HG03025 (cell line): ENCODE measurements around the gene NHLRC4.
A peak's percentile ranks its signal among the peaks of the same experiment; 100 is the strongest.

ENCODE experiments used
- ATAC-seq: cut with Tn5 transposase; IDR thresholded peaks from one replicate; pipeline ENCODE4 v1.9.1; 2021; ENCODE audit warnings: mild to moderate bottlenecking, moderate library complexity; ENCODE audit not compliant: unreplicated experiment, low FRiP score

Gene NHLRC4

DNA sequence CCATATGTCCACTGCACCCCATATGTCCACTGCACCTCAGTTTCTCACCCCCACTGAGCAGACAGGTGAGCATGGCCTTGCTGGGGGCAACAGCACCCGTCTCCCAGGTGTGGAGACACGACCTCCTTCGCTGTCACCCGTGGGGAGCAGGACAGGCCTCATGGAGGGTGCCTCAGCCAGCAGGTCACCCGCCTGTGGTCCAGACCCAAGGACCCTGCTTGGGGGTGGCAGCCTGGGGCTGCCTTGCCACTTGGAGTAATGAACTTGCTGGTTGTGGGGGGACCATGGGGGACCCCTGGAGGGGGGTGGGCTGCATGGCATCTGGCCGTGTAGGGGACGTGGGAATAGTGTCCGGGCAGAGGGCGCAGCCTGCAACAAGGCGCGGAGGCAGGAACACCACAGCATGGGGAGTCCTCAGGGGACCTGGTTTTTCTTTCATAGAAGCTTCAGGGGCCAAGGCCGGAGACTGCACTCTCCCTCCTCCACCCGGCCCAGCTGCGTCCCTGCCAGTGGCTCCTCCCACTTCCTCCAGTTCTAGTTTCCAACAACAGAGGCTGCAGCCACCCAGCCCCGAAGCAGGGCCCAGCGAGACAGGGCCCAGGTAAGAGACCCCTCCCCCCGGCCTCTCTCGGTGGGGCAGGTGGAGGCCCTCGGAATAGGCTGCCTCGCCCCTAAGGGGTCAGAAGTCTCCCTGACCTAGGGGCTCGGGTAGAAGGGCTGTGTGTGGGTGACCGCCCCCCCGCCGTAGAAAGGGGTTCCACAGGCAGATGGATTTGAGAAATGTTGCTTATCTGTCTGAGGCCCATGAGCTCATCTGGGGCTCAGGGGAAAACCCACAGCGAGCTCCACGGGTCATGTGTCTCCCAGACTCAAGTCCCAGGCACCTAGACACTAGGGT, at the start of gene NHLRC4:
Gene NHLRC4 (plus strand): TSS at position 531 of the 898 bp plus-strand sequence. CDS start 1,043 bp downstream, outside the sequence.
- no peak for ATAC-seq

GRCh38 chr16:518858-519257, 47.9 kb upstream of the NHLRC4 start:
- no peak for ATAC-seq

- ATAC-seq = no peak
These were observed 47.4 kb upstream of the NHLRC4 start for GRCh38 chr16:519425-519824.

GRCh38 chr16:519841-520687, 46.7 kb upstream of the NHLRC4 start:
- ATAC-seq = no peak

DNA sequence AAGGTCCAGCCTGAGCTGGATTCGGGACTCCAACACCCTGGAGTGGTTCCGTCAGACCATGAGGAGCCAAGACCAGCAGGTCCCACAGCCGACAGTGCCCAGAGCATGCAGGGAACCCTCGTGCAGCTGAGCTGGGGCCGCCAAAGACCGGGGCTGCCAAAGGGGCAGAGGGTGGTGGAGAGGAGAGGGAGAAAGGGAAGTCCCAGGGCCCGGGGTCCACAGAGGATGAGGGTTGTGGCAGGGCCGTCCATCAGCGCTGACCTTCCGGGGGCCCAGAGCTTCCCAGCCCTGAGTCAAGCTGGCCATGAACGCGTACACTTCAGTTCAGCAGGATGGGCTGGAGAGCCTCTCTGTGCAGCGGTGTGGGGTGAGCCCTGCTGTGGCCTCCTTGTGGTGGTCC, 46.0 kb upstream of the NHLRC4 start:
- ATAC-seq = no peak

DNA sequence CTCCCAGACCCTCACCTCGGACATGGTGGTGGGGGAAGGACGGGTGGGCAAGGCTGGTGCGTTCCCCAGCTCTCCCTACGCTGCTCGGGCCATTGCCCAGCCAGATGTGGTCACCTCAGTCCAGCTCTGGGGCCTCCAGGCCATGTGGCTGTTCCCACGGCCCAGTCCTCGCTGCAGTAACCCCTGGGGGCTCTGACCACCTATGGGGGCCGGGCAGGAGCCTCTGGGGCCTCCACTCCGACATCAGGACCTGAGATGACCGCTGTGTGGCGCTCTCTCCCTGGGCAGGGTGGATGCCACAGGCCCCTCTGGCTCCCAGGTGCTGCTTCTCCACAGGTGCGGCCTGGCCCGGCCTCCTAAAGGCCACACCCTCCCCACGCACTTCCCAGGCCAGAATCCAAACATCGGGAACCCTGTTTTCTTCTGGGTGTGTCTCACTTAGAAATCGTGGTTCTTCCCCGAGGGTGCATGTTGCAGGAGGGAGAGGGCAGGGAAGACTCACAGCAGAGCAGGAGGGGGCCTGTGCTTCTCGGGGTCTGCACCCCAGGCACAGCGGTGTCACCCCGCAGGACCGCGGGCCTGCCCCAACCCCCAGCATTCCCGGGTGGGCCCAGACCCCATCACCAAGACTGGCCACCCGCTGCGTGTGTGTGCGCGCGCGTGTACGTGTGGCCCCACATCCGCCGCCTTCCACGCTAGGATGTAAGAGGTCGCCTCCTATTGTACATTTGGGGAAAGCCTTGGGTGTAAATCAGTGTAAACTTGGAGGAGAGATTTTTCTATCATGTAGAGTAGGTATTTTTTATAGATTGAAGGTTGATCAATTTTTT, 45.2 kb upstream of the NHLRC4 start:
- no peak for ATAC-seq

GRCh38 chr16:522320-523096, 44.3 kb upstream of the NHLRC4 start:
- ATAC-seq = no peak

DNA sequence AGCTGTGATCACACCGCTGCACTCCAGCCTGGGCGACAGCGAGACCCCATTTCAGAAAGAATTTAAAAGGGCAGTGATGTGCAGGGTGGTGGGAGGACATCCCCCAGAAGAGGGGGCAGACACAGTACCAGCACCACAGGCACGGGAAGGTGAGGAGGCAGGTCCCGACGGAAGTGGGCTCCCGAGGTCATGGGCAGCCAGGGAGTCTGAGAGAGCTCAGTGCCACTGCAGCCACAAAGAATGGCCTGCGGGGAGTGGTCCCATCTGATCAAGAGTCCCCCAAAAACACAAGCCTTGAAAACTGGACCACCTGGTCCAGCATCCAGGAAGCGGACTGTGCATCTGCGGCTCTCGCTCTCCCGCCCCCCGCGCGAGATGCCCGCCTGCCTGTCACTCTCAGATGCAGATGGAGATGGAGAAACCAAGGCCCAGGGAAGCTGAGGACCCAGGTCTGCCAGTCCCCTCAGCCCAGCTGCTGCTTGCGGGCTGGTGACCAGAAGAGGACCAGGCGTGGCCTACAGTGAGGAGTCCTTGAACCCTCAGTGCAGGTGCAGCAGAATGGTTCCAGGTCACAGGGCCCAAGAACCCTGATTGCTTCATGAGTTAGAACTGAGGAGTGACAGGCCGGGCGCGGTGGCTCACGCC, 43.6 kb upstream of the NHLRC4 start:
- no peak for ATAC-seq

DNA sequence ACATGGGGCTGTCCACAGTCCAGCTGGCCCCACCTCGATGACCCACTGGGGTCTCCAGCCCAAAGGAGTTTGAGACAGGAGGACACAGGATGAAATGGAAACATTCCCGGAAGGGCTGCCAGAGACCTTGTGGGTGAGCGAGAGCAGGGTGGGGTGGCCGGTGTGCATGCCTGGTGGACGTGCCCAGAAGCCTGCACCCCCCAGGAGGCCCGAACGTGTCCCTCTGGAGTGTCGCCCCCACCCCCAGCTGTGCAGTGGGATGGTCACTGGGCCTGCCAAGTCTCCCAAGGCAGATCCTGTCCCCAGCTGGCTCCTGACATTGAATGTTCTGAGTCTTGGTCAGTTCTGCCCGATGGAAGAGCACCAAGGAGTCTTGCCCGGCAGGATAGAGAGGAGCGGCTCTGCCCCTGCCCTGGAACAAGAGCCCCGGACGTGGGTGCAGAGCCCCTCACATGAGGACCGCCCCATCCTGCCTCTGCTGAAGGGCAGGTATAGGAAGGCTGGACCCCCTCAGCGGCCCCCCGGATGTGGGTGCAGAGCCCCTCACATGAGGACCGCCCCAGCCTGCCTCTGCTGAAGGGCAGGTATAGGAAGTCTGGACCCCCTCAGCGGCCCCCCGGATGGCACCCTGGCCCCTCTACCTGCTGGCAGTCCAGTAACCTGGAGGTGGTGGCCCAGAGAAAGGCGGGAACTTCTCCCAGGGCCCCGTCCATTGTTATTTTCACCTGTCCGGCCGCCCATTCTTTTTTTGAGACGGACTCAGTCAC, 42.3 kb upstream of the NHLRC4 start:
- ATAC-seq = no peak

DNA sequence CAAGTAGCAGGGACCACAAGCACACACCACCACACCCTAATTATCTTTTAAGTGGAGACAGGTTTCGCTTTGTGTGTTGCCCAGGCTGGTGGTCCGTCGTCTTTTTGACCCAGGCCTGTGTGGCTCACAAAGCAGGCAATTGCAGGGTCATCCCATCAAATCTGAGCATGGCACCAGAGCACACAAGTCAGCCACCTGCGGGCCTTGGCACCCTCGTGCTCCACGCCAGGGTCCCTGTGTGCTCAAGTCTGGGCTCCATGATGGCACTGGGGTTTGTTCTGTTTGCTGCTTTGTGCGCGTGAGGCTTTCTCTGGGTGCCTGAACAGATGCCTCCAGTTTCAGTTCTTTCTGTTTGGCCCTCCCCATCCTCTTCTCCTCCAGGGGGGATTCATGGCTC, 41.7 kb upstream of the NHLRC4 start:
- no peak for ATAC-seq

- no peak for ATAC-seq
These were observed 41.2 kb upstream of the NHLRC4 start for GRCh38 chr16:525520-526180.

- ATAC-seq = no peak
These were observed 40.4 kb upstream of the NHLRC4 start for GRCh38 chr16:526181-527014.

GRCh38 chr16:527015-527903, 39.5 kb upstream of the NHLRC4 start, which contains the start of gene CAPN15:
Gene CAPN15 (plus strand): TSS chr16:527712. CDS start chr16:546839, 19,127 bp downstream.
- ATAC-seq = peak; percentile 66

DNA sequence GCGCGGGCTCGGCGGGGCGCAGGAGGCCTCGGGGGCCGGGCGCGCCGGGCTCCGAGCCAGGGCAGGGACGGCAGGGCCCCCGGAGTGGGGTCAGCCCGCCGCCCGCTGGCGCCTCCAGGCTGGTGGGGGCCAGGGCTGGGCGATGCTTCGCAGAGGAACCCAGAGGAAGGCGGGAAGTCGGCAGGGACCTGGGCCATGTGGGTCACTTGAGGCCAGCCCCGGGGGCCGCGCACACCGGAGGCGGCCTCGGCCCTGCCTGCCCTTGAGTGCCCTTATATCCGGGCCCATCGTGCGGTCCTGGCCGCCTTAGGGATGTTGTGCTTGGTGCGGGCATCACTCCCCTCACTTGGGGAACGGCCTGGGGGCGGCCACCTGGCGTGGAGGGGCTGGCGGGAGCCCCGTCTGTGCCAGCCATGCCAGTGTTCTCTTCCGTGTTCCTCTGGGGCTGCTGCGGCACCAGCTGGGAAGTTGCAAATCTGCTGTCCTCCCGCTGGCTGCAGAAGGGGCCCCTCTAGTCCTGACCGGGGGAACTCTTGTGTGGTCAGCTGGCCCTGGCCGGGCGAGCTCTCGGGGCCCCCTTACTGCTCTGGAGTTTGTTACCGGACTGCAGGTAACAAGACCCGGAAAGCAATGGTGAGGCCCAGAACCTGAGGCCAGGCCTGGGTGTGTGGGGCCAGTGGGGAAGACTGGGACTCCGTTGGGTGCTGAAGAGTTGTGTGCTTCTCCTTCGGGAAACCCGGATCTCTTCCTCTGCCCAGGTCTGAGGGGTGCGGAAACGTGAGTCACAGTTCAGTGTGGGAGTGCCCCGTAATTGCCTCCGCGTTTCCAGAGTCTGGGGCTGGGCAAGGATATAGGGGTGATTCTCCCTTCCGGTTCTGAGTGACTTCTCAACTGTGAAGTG, 38.4 kb upstream of the NHLRC4 start:
- ATAC-seq = peak; percentile 5

GRCh38 chr16:529012-529575, 37.7 kb upstream of the NHLRC4 start:
- ATAC-seq = no peak
